IPS DF 4.7 (cell line): Measurements from ENCODE around the gene ACSS3.

ENCODE experiments used
- DNase-seq: peaks from one replicate; pipeline ENCODE4 v3.0.0-alpha.2; 2013; ENCODE audit warnings: low spot score; ENCODE audit errors: extremely low read depth

ACSS3 gene

GRCh38 chr12:81222846-81223592 lies 145.1 kb downstream of the ACSS3 start:
- no peak for DNase-seq

- DNase-seq: no peak
Measured at GRCh38 chr12:81224626-81225025, 146.7 kb downstream of the ACSS3 start.

GRCh38 chr12:81229759-81230158 lies 151.9 kb downstream of the ACSS3 start:
- DNase-seq: no peak

GRCh38 chr12:81231574-81232368 lies 153.9 kb downstream of the ACSS3 start:
- DNase-seq: no peak

- DNase-seq: no peak
Measured at GRCh38 chr12:81245458-81245857, 167.6 kb downstream of the ACSS3 start.

GRCh38 chr12:81245907-81246570 lies 168.2 kb downstream of the ACSS3 start:
- DNase-seq: no peak

- no peak for DNase-seq
Measured at GRCh38 chr12:81249976-81250375, 172.1 kb downstream of the ACSS3 start.

- DNase-seq: no peak
Measured at GRCh38 chr12:81252228-81252627, 174.3 kb downstream of the ACSS3 start.

DNA sequence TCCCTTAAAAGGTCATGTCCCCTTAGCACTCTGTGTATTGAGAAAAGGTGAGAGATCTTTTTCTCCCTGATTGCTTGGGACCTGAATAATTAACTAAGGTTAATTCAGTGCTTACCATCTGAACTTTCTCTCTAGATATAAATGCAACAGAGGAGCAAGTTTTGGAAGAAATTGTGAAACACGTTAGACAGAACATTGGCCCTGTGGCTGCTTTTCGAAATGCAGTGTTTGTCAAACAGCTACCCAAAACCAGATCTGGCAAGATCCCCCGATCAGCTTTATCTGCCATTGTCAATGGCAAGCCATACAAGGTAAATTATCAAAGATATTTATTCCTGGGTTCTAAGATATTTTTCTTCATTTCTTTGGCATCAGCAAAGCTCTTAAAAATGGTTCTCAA lies 175.5 kb downstream of the ACSS3 start:
- DNase-seq: no peak

- no peak for DNase-seq
Measured at GRCh38 chr12:81255456-81255855, 177.6 kb downstream of the ACSS3 start.

- no peak for DNase-seq
Measured at GRCh38 chr12:81255947-81256346, 178.1 kb downstream of the ACSS3 start.

- DNase-seq: no peak
Measured at GRCh38 chr12:81257947-81258551, 180.2 kb downstream of the ACSS3 start.

DNA sequence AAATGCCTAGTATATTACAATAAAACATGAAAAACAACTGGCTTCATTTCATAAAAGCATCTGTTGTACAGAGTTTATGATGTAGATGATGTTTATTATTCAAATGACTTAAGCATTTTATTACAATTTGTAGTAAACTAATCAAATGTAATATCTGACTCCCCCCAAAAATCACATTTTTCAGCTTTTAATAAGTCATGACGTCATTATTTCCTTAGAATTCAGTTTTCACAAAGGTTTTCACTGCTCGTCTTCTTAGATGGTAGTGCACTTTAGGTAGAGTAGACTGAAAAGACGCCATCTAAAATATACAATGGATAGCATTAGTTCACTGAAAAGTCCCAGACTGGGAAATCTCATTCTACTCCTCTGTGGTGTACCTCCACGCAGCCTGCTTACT lies 181.5 kb downstream of the ACSS3 start:
- DNase-seq: no peak

- no peak for DNase-seq
Measured at GRCh38 chr12:81261508-81262207, 183.8 kb downstream of the ACSS3 start.

- DNase-seq: no peak
Measured at GRCh38 chr12:81263072-81263471, 185.2 kb downstream of the ACSS3 start.

- no peak for DNase-seq
Measured at GRCh38 chr12:81270385-81270784, 192.5 kb downstream of the ACSS3 start.

- no peak for DNase-seq
Measured at GRCh38 chr12:81274637-81275529, 197.0 kb downstream of the ACSS3 start.

DNA sequence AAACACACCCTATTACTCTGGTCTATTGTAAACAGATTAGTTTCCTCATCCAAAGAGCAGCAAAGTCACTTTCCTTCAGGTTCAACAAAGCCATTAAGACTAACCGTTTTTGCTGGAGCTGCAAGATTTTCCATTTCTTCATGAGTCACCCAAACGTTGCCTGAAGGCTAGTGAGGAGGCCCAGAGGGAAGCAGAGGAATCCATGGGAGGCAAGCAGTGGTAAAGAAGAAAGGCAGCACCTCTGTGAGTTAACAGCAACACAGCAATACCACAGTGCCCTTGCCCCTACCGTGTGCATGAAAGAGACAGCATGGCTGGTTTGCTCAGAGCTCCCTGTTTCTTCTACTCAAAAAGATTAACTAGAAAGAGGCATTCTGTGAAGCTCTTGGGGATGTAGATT lies 206.3 kb downstream of the ACSS3 start:
- DNase-seq: no peak

DNA sequence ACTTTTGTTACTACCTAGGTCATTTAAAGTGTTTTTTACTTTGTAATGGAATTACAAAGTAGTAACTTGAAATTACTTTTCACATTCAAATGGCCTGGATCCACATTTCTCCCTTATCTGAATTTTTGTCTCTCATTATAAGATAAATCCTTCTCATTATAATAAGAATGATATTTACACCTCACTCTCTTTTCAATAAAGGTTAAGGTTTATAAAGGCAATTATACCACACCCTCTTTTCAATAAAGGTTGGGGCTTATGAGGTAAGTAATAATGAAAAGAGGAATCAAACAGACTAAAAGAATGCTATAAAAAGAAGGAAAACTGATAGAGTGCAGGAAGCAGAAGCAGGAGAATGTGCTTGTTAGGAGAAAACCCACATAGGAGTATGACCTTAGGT lies 210.8 kb downstream of the ACSS3 start:
- DNase-seq: no peak
